ENCODE measurements around the gene TSPAN3.

The TSPAN3 gene

GRCh38 chr15:77033729-77034671 lies 36.9 kb downstream of the TSPAN3 start:
- no peaks in the 10 kb centered on the region for H3K79me1 ChIP-seq (ENCODE audit: low read length)
- WGBS (ENCODE audit: extremely low coverage, insufficient coverage, low lambda C conversion rate): no CpG with 5 or more reads among the region's 13 CpGs
- H3K56ac ChIP-seq (ENCODE audit: low read length): no peak overlapping the region
- no peak overlapping the region for H3K4me3 ChIP-seq (ENCODE audit: low read length)
- H2BK15ac ChIP-seq (replicated peaks; ENCODE audit: low read depth): no peak overlapping the region
- H2BK120ac ChIP-seq (ENCODE audit: low read depth, low read length): no peak overlapping the region
- no peak overlapping the region for H2BK5ac ChIP-seq (ENCODE audit: low read length)
- no peak for DNase-seq
- no peaks in the 10 kb centered on the region for H3K4me1 ChIP-seq (ENCODE audit: control insufficient read depth, low read depth, low read length)
- no peak overlapping the region for H3K4ac ChIP-seq (ENCODE audit: low read depth, low read length)
- H3K36me3 ChIP-seq (ENCODE audit: control insufficient read depth, insufficient read depth, low read length): no peaks in the 10 kb centered on the region
- H3K27me3 ChIP-seq (ENCODE audit: insufficient read depth, low read length, poor library complexity): no peaks in the 10 kb centered on the region
- H3K27ac ChIP-seq (ENCODE audit: low read depth, low read length): no peak overlapping the region
- no peak overlapping the region for H2AK5ac ChIP-seq (ENCODE audit: low read length)
- H3K4me2 ChIP-seq (ENCODE audit: low read length): no peak overlapping the region
- no peak overlapping the region for H3K9ac ChIP-seq (ENCODE audit: low read length)
- H4K8ac ChIP-seq (ENCODE audit: low read depth, low read length): no peak overlapping the region
- no peak overlapping the region for H3K23ac ChIP-seq (ENCODE audit: low read length)
- H4K5ac ChIP-seq (ENCODE audit: low read length): no peak overlapping the region
- no peaks in the 10 kb centered on the region for H3K79me2 ChIP-seq (ENCODE audit: control insufficient read depth, insufficient read depth, low read length)
- no peak overlapping the region for H3K18ac ChIP-seq (ENCODE audit: low read length)

GRCh38 chr15:77033417-77033728 lies 37.5 kb downstream of the TSPAN3 start:
- Histone ChIP-seq H3K27me3 (ENCODE audit: insufficient read depth, low read length, poor library complexity) (no peaks in the 10 kb centered on the region), H3K4me3 (ENCODE audit: low read length) (no peak overlapping the region), H3K79me2 (ENCODE audit: control insufficient read depth, insufficient read depth, low read length) (no peaks in the 10 kb centered on the region), H3K9ac (ENCODE audit: low read length) (no peak overlapping the region), H3K4ac (ENCODE audit: low read depth, low read length) (no peak overlapping the region), H4K8ac (ENCODE audit: low read depth, low read length) (no peak overlapping the region), H3K4me1 (ENCODE audit: control insufficient read depth, low read depth, low read length) (no peaks in the 10 kb centered on the region), H3K36me3 (ENCODE audit: control insufficient read depth, insufficient read depth, low read length) (no peaks in the 10 kb centered on the region), H3K18ac (ENCODE audit: low read length) (no peak overlapping the region), H2BK120ac (ENCODE audit: low read depth, low read length) (no peak overlapping the region), H3K23ac (ENCODE audit: low read length) (no peak overlapping the region), H3K79me1 (ENCODE audit: low read length) (no peaks in the 10 kb centered on the region), H4K5ac (ENCODE audit: low read length) (no peak overlapping the region), H3K27ac (ENCODE audit: low read depth, low read length) (no peak overlapping the region), H2AK5ac (ENCODE audit: low read length) (no peak overlapping the region), H3K56ac (ENCODE audit: low read length) (no peak overlapping the region), H3K4me2 (ENCODE audit: low read length) (no peak overlapping the region), H2BK5ac (ENCODE audit: low read length) (no peak overlapping the region), H2BK15ac (replicated peaks; ENCODE audit: low read depth) (no peak overlapping the region)
- no CpG with 5 or more reads among the region's 4 CpGs for WGBS (ENCODE audit: extremely low coverage, insufficient coverage, low lambda C conversion rate)
- no peak for DNase-seq

- H4K5ac ChIP-seq (ENCODE audit: low read length): no peak overlapping the region
- H3K9ac ChIP-seq (ENCODE audit: low read length): no peak overlapping the region
- no peak overlapping the region for H2BK120ac ChIP-seq (ENCODE audit: low read depth, low read length)
- H3K4me3 ChIP-seq (ENCODE audit: low read length): no peak overlapping the region
- DNase-seq: no peak
- H3K23ac ChIP-seq (ENCODE audit: low read length): no peak overlapping the region
- no peak overlapping the region for H2BK15ac ChIP-seq (replicated peaks; ENCODE audit: low read depth)
- no peak overlapping the region for H3K4me2 ChIP-seq (ENCODE audit: low read length)
- H3K18ac ChIP-seq (ENCODE audit: low read length): no peak overlapping the region
- no peaks in the 10 kb centered on the region for H3K27me3 ChIP-seq (ENCODE audit: insufficient read depth, low read length, poor library complexity)
- H3K56ac ChIP-seq (ENCODE audit: low read length): no peak overlapping the region
- H2AK5ac ChIP-seq (ENCODE audit: low read length): no peak overlapping the region
- H3K79me1 ChIP-seq (ENCODE audit: low read length): no peaks in the 10 kb centered on the region
- WGBS (ENCODE audit: extremely low coverage, insufficient coverage, low lambda C conversion rate): no CpG with 5 or more reads among the region's 18 CpGs
- no peak overlapping the region for H4K8ac ChIP-seq (ENCODE audit: low read depth, low read length)
- H3K4ac ChIP-seq (ENCODE audit: low read depth, low read length): no peak overlapping the region
- no peaks in the 10 kb centered on the region for H3K36me3 ChIP-seq (ENCODE audit: control insufficient read depth, insufficient read depth, low read length)
- no peak overlapping the region for H3K27ac ChIP-seq (ENCODE audit: low read depth, low read length)
- H3K79me2 ChIP-seq (ENCODE audit: control insufficient read depth, insufficient read depth, low read length): no peaks in the 10 kb centered on the region
- no peaks in the 10 kb centered on the region for H3K4me1 ChIP-seq (ENCODE audit: control insufficient read depth, low read depth, low read length)
- no peak overlapping the region for H2BK5ac ChIP-seq (ENCODE audit: low read length)
Measured at GRCh38 chr15:77032647-77033416, 38.1 kb downstream of the TSPAN3 start.

GRCh38 chr15:77032052-77032646 lies 38.8 kb downstream of the TSPAN3 start:
- Histone ChIP-seq H3K56ac (ENCODE audit: low read length) (no peak overlapping the region), H3K9ac (ENCODE audit: low read length) (no peak overlapping the region), H3K27ac (ENCODE audit: low read depth, low read length) (no peak overlapping the region), H2BK15ac (replicated peaks; ENCODE audit: low read depth) (no peak overlapping the region), H3K18ac (ENCODE audit: low read length) (no peak overlapping the region), H3K79me1 (ENCODE audit: low read length) (no peaks in the 10 kb centered on the region), H3K36me3 (ENCODE audit: control insufficient read depth, insufficient read depth, low read length) (no peaks in the 10 kb centered on the region), H3K4me1 (ENCODE audit: control insufficient read depth, low read depth, low read length) (no peaks in the 10 kb centered on the region), H2BK5ac (ENCODE audit: low read length) (no peak overlapping the region), H2AK5ac (ENCODE audit: low read length) (no peak overlapping the region), H3K4me3 (ENCODE audit: low read length) (no peak overlapping the region), H4K5ac (ENCODE audit: low read length) (no peak overlapping the region), H3K79me2 (ENCODE audit: control insufficient read depth, insufficient read depth, low read length) (no peaks in the 10 kb centered on the region), H3K27me3 (ENCODE audit: insufficient read depth, low read length, poor library complexity) (no peaks in the 10 kb centered on the region), H3K23ac (ENCODE audit: low read length) (no peak overlapping the region), H2BK120ac (ENCODE audit: low read depth, low read length) (no peak overlapping the region), H3K4ac (ENCODE audit: low read depth, low read length) (no peak overlapping the region), H3K4me2 (ENCODE audit: low read length) (no peak overlapping the region), H4K8ac (ENCODE audit: low read depth, low read length) (no peak overlapping the region)
- WGBS (ENCODE audit: extremely low coverage, insufficient coverage, low lambda C conversion rate): no CpG with 5 or more reads among the region's 22 CpGs
- no peak for DNase-seq

GRCh38 chr15:77031376-77032050 lies 39.4 kb downstream of the TSPAN3 start:
- no peak overlapping the region for H3K56ac ChIP-seq (ENCODE audit: low read length)
- no peak overlapping the region for H2BK5ac ChIP-seq (ENCODE audit: low read length)
- H3K79me2 ChIP-seq (ENCODE audit: control insufficient read depth, insufficient read depth, low read length): no peaks in the 10 kb centered on the region
- no peak overlapping the region for H3K18ac ChIP-seq (ENCODE audit: low read length)
- H4K5ac ChIP-seq (ENCODE audit: low read length): no peak overlapping the region
- H3K4me3 ChIP-seq (ENCODE audit: low read length): no peak overlapping the region
- H3K27me3 ChIP-seq (ENCODE audit: insufficient read depth, low read length, poor library complexity): no peaks in the 10 kb centered on the region
- H3K4me1 ChIP-seq (ENCODE audit: control insufficient read depth, low read depth, low read length): no peaks in the 10 kb centered on the region
- no peaks in the 10 kb centered on the region for H3K36me3 ChIP-seq (ENCODE audit: control insufficient read depth, insufficient read depth, low read length)
- H3K27ac ChIP-seq (ENCODE audit: low read depth, low read length): no peak overlapping the region
- H2AK5ac ChIP-seq (ENCODE audit: low read length): no peak overlapping the region
- no peak overlapping the region for H3K4me2 ChIP-seq (ENCODE audit: low read length)
- no CpG with 5 or more reads among the region's 12 CpGs for WGBS (ENCODE audit: extremely low coverage, insufficient coverage, low lambda C conversion rate)
- H4K8ac ChIP-seq (ENCODE audit: low read depth, low read length): no peak overlapping the region
- no peak overlapping the region for H2BK120ac ChIP-seq (ENCODE audit: low read depth, low read length)
- H2BK15ac ChIP-seq (replicated peaks; ENCODE audit: low read depth): no peak overlapping the region
- no peak for DNase-seq
- H3K79me1 ChIP-seq (ENCODE audit: low read length): no peaks in the 10 kb centered on the region
- no peak overlapping the region for H3K9ac ChIP-seq (ENCODE audit: low read length)
- H3K23ac ChIP-seq (ENCODE audit: low read length): no peak overlapping the region
- no peak overlapping the region for H3K4ac ChIP-seq (ENCODE audit: low read depth, low read length)

Data from mesendoderm (in vitro differentiated cells).